Keratinocyte (primary cell): ENCODE data around the gene VWA3A.

Experiments
- CTCF ChIP-seq, 3 experiments: IDR thresholded peaks in 1 of 3; conservative IDR thresholded peaks in 1 of 3; optimal IDR thresholded peaks in 1 of 3; 2 replicates in 2 of 3; 3 replicates in 1 of 3; pipeline versions ENCODE3 to v1.5.1; 2011; ENCODE audit warnings: low read length in 3 of 3, mild to moderate bottlenecking in 3 of 3, moderate library complexity in 2 of 3, control low read depth in 1 of 3, inconsistent platforms in 1 of 3; ENCODE audit not compliant: insufficient read depth in 2 of 3; ENCODE audit errors: extremely low read depth in 1 of 3
- EZH2 ChIP-seq: IDR thresholded peaks from one replicate; pipeline ENCODE4 v1.6.1; 2012; ENCODE audit warnings: inconsistent platforms, mild to moderate bottlenecking, low read length, moderate library complexity

DNA sequence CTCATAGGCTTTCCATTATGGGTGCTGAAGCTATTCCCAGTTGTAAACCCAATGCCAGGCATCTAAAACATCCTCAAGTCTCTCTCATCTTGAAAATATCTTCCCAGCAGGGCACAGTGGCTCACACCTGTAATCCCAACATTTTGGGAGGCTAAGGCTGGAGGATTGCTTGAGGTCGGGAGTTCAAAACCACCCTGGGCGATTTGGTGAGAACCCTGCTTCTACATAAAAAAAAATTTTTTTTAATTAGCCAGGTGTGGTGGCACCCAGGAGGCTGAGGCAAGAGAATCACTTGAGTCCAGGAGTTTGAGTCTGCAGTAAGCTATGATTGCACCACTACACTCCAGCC is 100.7 kb downstream of the VWA3A start:
- TF ChIP-seq CTCF (optimal IDR thresholded peaks at IDR 0.05 in 1 of 3, IDR thresholded peaks at IDR 0.05 in 1 of 3, conservative IDR thresholded peaks at IDR 0.05 in 1 of 3; ENCODE audit: extremely low read depth in 1 of 3, insufficient read depth in 2 of 3, low read length in 3 of 3): no peak
- no peak for TF ChIP-seq EZH2
